ENCODE data around the gene KRTAP4-12. TPM values are rescaled to one million over a fixed set of nuclear protein-coding genes. Genes with fewer than 3 reads are reported as not detected.
"Not testable (repeated sequence)": the region's sequence is repeated elsewhere in the genome, so short reads cannot be mapped to it uniquely, and the experiment has no call there.

The KRTAP4-12 gene
- total RNA-seq, 4 donors from 2014 or later, result not detected

GRCh38 chr17:41147531-41148204 is 23.7 kb upstream of the KRTAP4-12 start:
- intact Hi-C loops (cut with DNase I), result no loop called here
- H3K27ac ChIP-seq, result no peak overlapping the region
- no peaks in the 10 kb centered on the region for H3K4me1 ChIP-seq
- H3K9me3 ChIP-seq, result peaks cover 0 to 14% (median 14%) of the 10 kb centered on the region in 3 donors
- 88 to 93% methylated on average over 2 of the region's 2 CpGs for WGBS, 2 donors
- TF ChIP-seq, protein P1, sequence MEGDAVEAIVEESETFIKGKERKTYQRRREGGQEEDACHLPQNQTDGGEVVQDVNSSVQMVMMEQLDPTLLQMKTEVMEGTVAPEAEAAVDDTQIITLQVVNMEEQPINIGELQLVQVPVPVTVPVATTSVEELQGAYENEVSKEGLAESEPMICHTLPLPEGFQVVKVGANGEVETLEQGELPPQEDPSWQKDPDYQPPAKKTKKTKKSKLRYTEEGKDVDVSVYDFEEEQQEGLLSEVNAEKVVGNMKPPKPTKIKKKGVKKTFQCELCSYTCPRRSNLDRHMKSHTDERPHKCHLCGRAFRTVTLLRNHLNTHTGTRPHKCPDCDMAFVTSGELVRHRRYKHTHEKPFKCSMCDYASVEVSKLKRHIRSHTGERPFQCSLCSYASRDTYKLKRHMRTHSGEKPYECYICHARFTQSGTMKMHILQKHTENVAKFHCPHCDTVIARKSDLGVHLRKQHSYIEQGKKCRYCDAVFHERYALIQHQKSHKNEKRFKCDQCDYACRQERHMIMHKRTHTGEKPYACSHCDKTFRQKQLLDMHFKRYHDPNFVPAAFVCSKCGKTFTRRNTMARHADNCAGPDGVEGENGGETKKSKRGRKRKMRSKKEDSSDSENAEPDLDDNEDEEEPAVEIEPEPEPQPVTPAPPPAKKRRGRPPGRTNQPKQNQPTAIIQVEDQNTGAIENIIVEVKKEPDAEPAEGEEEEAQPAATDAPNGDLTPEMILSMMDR (IDR thresholded peaks at IDR 0.05), result no peak
- TF ChIP-seq POLR2A (IDR thresholded peaks at IDR 0.05), result no peak
- no peaks in the 10 kb centered on the region for H3K36me3 ChIP-seq
- no peaks in the 10 kb centered on the region for H3K27me3 ChIP-seq
- no peak overlapping the region for H3K4me3 ChIP-seq
- DNase-seq, result no peak

DNA sequence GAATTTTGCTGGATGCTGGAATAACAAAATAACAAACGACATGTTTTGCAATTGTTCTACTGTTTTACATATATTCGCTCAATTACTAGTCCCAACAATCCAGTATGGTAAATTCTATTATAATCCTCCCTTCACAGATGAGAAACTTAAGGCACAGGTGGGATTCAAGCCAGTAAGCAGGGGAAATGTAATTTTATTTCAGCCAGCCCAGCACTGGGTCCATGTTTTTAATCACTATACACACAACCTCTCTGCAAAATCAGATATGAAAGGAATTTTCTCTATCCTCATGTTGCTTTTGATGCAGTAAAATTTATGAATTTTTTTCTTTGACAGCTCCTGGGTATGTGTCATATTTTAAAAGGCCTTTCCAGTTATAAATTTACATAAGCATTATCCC is 21.3 kb upstream of the KRTAP4-12 start:
- no peaks in the 10 kb centered on the region for H3K36me3 ChIP-seq
- TF ChIP-seq, protein P1 (IDR thresholded peaks at IDR 0.05), result no peak
- TF ChIP-seq POLR2A (IDR thresholded peaks at IDR 0.05), result no peak
- no peak overlapping the region for H3K27ac ChIP-seq
- peaks cover 0 to 1% (median 0%) of the 10 kb centered on the region in 4 donors for H3K27me3 ChIP-seq
- no peak for DNase-seq
- WGBS, 2 donors, result 83 to 91% methylated on average over 2 of the region's 2 CpGs
- no peak overlapping the region for H3K4me3 ChIP-seq
- H3K9me3 ChIP-seq, result peaks cover 0 to 21% (median 17%) of the 10 kb centered on the region in 3 donors
- intact Hi-C loops (cut with DNase I), result no loop called here
- no peaks in the 10 kb centered on the region for H3K4me1 ChIP-seq

- no peak for TF ChIP-seq POLR2A (IDR thresholded peaks at IDR 0.05)
- intact Hi-C loops (cut with DNase I), result no loop called here
- Histone ChIP-seq H3K27ac (no peak overlapping the region), H3K4me3 (no peak overlapping the region), H3K4me1 (no peaks in the 10 kb centered on the region), H3K27me3 (peaks cover 0 to 6% (median 0%) of the 10 kb centered on the region in 4 donors), H3K9me3 (peaks cover 0 to 25% (median 18%) of the 10 kb centered on the region in 3 donors), H3K36me3 (no peaks in the 10 kb centered on the region)
- no peak for DNase-seq
- WGBS, 2 donors, result 82 to 84% methylated on average over 1 of the region's 1 CpG
Observed at GRCh38 chr17:41144846-41145245, 20.9 kb upstream of the KRTAP4-12 start.

GRCh38 chr17:41141361-41141760 is 17.4 kb upstream of the KRTAP4-12 start:
- no peak for DNase-seq
- Histone ChIP-seq H3K4me3 (no peak overlapping the region), H3K9me3 (peaks cover 0 to 27% (median 18%) of the 10 kb centered on the region in 3 donors), H3K27me3 (peaks cover 0 to 9% (median 0%) of the 10 kb centered on the region in 4 donors), H3K36me3 (no peaks in the 10 kb centered on the region), H3K27ac (no peak overlapping the region), H3K4me1 (no peaks in the 10 kb centered on the region)
- TF ChIP-seq POLR2A (IDR thresholded peaks at IDR 0.05), result no peak
- TF ChIP-seq, protein P1 (IDR thresholded peaks at IDR 0.05), result no peak
- intact Hi-C loops (cut with DNase I), result no loop called here

DNA sequence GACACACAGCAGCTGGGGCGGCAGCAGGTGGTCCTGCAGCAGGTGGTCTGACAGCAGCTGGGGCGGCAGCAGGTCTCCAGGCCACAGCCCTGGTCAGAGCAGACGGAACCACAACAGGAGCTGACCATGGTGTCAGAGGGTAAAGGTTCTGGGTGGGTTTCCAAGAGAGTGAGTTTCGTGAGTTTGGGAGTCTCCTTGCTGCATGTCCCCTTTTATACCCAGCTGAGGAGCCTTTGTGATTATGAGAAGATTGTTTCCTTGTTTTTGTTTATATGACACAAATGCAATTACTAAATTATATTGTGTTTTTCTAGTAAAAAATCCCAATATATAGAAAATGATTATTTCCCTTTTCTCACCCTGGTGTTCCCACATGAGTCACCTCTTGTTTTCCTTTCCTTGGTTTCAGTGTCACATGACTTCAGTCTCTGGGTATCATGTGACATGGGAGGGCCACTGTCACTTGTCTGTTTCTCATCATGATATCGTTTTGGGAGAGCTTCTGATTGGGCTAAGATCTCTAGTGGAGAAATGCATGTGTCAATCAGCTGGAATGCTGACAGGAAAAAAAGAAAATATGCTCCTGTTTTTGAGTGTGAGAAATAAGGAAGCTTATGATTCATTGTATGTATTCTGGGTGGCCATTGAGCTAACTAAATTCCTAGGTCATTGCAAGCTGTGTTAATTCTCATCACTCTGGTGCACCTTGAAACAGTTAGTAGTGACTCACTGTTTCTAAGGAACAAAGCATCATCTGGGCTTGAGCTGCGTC is 16.6 kb upstream of the KRTAP4-12 start, which contains the start of gene KRTAP4-6:
KRTAP4-6 (minus strand) TSS at position 185 of the 772 bp plus-strand sequence; CDS start at position 128, 57 bp downstream.
- DNase-seq, result no peak
- TF ChIP-seq, protein P1 (IDR thresholded peaks at IDR 0.05), result no peak
- TF ChIP-seq POLR2A (IDR thresholded peaks at IDR 0.05), result no peak
- H3K27me3 ChIP-seq, result peaks cover 0 to 9% (median 0%) of the 10 kb centered on the region in 4 donors
- H3K9me3 ChIP-seq, result peaks cover 0 to 27% (median 18%) of the 10 kb centered on the region in 3 donors
- H3K36me3 ChIP-seq, result no peaks in the 10 kb centered on the region
- no peak within 1 kb of the TSS for H3K4me3 ChIP-seq
- 70 to 75% methylated on average over 6 of the region's 6 CpGs for WGBS, 2 donors
- H3K4me1 ChIP-seq, result no peaks in the 10 kb centered on the region
- intact Hi-C loops (cut with DNase I), result no loop called here
- H3K27ac ChIP-seq, result no peak within 1 kb of the TSS

DNA sequence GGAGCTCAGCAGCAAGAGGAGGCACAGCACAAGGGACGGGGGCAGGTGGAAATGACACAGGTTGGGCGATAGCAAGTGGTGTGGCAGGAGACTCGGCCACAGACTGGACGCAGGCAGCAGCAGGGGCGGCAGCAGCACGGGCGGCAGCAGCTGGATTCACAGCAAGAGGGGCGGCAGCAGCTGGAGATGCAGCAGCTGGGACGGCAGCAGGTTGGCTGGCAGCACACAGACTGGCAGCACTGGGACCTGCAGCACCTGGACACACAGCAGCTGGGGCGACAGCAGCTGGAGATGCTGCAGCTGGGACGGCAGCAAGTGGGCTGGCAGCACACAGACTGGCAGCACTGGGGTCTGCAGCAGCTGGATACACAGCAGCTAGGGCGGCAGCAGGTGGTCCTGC is 15.9 kb upstream of the KRTAP4-12 start:
- H3K36me3 ChIP-seq; H3K4me1 ChIP-seq; DNase-seq; H3K4me3 ChIP-seq; H3K27ac ChIP-seq; intact Hi-C loops (cut with DNase I); H3K27me3 ChIP-seq: not testable (repeated sequence)
- 86 to 92% methylated on average over 2 to 8 of the region's 12 CpGs for WGBS, 2 donors
- H3K9me3 ChIP-seq, result peaks cover 0 to 27% (median 18%) of the 10 kb centered on the region in 3 donors
